HEK293 (cell line): ENCODE results near the gene IL17RB.

ENCODE experiments used
- MZF1 ChIP-seq: fragments of 450-650 bp; formaldehyde crosslinking; IDR thresholded peaks from 2 replicates; pipeline ENCODE4 v1.5.1; 2017; ENCODE audit warnings: missing biosample characterization, missing genetic modification characterization, borderline replicate concordance
- TCF7L2 ChIP-seq: IDR thresholded peaks from 2 replicates; pipeline ENCODE4 v1.6.1; 2011; ENCODE audit warnings: low read depth, mild to moderate bottlenecking, inconsistent platforms, low read length, moderate library complexity, borderline replicate concordance
- YY1 ChIP-seq: fragments of 450-650 bp; formaldehyde crosslinking; IDR thresholded peaks from 2 replicates; pipeline ENCODE4 v1.5.1; 2018; ENCODE audit warnings: missing biosample characterization, missing genetic modification characterization
- ZFP69B ChIP-seq: fragments of 450-650 bp; formaldehyde crosslinking; IDR thresholded peaks from 2 replicates; pipeline ENCODE4 v1.5.1; 2016; ENCODE audit warnings: missing biosample characterization, missing genetic modification characterization
- ZNF10 ChIP-seq: fragments of 450-650 bp; formaldehyde crosslinking; IDR thresholded peaks from 2 replicates; pipeline ENCODE4 v1.5.1; 2017; ENCODE audit warnings: missing biosample characterization, missing genetic modification characterization
- ZNF184 ChIP-seq: fragments of 450-650 bp; IDR thresholded peaks from 2 replicates; pipeline ENCODE4 v1.5.1; 2018; ENCODE audit warnings: missing biosample characterization, mild to moderate bottlenecking, missing genetic modification characterization
- ZNF776 ChIP-seq: fragments of 450-650 bp; formaldehyde crosslinking; IDR thresholded peaks from 2 replicates; pipeline ENCODE4 v1.5.0; 2017; ENCODE audit warnings: missing biosample characterization, missing genetic modification characterization, borderline replicate concordance
- TF ChIP-seq, protein P1 (sequence below): fragments of 450-650 bp; formaldehyde crosslinking; IDR thresholded peaks from 2 replicates; pipeline ENCODE4 v1.5.1; 2016; ENCODE audit warnings: missing biosample characterization, missing genetic modification characterization
- TF ChIP-seq, protein P2 (sequence below): fragments of 450-650 bp; formaldehyde crosslinking; IDR thresholded peaks from 2 replicates; pipeline ENCODE4 v1.5.1; 2016; ENCODE audit warnings: missing biosample characterization, missing genetic modification characterization
- TF ChIP-seq, protein P3 (sequence below): fragments of 450-650 bp; formaldehyde crosslinking; IDR thresholded peaks from 2 replicates; pipeline ENCODE4 v1.5.1; 2016; ENCODE audit warnings: missing biosample characterization, missing genetic modification characterization
- TF ChIP-seq, protein P4 (sequence below): fragments of 450-650 bp; formaldehyde crosslinking; IDR thresholded peaks from 2 replicates; pipeline ENCODE4 v1.5.1; 2016; ENCODE audit warnings: missing biosample characterization, missing genetic modification characterization
- TF ChIP-seq, protein P5 (sequence below): fragments of 450-650 bp; formaldehyde crosslinking; IDR thresholded peaks from 2 replicates; pipeline ENCODE4 v1.5.1; 2016; ENCODE audit warnings: missing biosample characterization, missing genetic modification characterization

DNA sequence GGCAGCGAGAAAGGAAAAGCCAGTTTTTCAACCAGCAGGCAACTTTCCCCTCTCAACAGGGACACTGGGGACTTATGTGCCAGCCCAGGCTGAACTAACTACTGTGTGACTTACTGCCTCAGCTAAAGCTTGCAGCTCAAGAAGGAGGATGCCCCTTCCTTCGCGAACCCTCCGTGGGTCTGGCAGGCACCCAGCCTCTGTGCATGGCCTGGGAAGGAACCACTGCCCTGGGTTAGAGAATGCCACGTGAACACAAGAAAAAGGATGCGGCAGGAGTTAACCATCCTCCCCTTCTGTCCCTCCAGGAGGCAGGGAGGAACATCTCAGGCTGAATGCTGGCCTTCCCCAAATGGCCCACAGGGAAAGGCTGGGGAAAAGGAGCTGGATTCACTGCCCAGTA is 29.2 kb upstream of the IL17RB start:
- TF ChIP-seq, protein P1, sequence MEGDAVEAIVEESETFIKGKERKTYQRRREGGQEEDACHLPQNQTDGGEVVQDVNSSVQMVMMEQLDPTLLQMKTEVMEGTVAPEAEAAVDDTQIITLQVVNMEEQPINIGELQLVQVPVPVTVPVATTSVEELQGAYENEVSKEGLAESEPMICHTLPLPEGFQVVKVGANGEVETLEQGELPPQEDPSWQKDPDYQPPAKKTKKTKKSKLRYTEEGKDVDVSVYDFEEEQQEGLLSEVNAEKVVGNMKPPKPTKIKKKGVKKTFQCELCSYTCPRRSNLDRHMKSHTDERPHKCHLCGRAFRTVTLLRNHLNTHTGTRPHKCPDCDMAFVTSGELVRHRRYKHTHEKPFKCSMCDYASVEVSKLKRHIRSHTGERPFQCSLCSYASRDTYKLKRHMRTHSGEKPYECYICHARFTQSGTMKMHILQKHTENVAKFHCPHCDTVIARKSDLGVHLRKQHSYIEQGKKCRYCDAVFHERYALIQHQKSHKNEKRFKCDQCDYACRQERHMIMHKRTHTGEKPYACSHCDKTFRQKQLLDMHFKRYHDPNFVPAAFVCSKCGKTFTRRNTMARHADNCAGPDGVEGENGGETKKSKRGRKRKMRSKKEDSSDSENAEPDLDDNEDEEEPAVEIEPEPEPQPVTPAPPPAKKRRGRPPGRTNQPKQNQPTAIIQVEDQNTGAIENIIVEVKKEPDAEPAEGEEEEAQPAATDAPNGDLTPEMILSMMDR (tag by site-specific recombination): no peak
- TF ChIP-seq ZNF776 (tag by site-specific recombination) (no peak), MZF1 (tag by site-specific recombination) (no peak), TCF7L2 (no peak), ZFP69B (no peak), ZNF184 (tag by site-specific recombination) (no peak), ZNF10 (tag by site-specific recombination) (no peak), YY1 (no peak)
- TF ChIP-seq, protein P2, sequence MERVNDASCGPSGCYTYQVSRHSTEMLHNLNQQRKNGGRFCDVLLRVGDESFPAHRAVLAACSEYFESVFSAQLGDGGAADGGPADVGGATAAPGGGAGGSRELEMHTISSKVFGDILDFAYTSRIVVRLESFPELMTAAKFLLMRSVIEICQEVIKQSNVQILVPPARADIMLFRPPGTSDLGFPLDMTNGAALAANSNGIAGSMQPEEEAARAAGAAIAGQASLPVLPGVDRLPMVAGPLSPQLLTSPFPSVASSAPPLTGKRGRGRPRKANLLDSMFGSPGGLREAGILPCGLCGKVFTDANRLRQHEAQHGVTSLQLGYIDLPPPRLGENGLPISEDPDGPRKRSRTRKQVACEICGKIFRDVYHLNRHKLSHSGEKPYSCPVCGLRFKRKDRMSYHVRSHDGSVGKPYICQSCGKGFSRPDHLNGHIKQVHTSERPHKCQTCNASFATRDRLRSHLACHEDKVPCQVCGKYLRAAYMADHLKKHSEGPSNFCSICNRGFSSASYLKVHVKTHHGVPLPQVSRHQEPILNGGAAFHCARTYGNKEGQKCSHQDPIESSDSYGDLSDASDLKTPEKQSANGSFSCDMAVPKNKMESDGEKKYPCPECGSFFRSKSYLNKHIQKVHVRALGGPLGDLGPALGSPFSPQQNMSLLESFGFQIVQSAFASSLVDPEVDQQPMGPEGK (tag by site-specific recombination): no peak
- TF ChIP-seq, protein P3, sequence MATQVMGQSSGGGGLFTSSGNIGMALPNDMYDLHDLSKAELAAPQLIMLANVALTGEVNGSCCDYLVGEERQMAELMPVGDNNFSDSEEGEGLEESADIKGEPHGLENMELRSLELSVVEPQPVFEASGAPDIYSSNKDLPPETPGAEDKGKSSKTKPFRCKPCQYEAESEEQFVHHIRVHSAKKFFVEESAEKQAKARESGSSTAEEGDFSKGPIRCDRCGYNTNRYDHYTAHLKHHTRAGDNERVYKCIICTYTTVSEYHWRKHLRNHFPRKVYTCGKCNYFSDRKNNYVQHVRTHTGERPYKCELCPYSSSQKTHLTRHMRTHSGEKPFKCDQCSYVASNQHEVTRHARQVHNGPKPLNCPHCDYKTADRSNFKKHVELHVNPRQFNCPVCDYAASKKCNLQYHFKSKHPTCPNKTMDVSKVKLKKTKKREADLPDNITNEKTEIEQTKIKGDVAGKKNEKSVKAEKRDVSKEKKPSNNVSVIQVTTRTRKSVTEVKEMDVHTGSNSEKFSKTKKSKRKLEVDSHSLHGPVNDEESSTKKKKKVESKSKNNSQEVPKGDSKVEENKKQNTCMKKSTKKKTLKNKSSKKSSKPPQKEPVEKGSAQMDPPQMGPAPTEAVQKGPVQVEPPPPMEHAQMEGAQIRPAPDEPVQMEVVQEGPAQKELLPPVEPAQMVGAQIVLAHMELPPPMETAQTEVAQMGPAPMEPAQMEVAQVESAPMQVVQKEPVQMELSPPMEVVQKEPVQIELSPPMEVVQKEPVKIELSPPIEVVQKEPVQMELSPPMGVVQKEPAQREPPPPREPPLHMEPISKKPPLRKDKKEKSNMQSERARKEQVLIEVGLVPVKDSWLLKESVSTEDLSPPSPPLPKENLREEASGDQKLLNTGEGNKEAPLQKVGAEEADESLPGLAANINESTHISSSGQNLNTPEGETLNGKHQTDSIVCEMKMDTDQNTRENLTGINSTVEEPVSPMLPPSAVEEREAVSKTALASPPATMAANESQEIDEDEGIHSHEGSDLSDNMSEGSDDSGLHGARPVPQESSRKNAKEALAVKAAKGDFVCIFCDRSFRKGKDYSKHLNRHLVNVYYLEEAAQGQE (tag by site-specific recombination): no peak
- TF ChIP-seq, protein P4, sequence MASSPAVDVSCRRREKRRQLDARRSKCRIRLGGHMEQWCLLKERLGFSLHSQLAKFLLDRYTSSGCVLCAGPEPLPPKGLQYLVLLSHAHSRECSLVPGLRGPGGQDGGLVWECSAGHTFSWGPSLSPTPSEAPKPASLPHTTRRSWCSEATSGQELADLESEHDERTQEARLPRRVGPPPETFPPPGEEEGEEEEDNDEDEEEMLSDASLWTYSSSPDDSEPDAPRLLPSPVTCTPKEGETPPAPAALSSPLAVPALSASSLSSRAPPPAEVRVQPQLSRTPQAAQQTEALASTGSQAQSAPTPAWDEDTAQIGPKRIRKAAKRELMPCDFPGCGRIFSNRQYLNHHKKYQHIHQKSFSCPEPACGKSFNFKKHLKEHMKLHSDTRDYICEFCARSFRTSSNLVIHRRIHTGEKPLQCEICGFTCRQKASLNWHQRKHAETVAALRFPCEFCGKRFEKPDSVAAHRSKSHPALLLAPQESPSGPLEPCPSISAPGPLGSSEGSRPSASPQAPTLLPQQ: no peak
- TF ChIP-seq, protein P5, sequence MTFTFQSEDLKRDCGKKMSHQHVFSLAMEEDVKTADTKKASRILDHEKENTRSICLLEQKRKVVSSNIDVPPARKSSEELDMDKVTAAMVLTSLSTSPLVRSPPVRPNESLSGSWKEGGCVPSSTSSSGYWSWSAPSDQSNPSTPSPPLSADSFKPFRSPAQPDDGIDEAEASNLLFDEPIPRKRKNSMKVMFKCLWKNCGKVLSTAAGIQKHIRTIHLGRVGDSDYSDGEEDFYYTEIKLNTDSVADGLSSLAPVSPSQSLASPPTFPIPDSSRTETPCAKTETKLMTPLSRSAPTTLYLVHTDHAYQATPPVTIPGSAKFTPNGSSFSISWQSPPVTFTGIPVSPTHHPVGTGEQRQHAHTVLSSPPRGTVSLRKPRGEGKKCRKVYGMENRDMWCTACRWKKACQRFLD: no peak
